ENCODE measurements around the gene ACTN4. TPM values are rescaled to one million over a fixed set of nuclear protein-coding genes. Genes with fewer than 3 reads are reported as not detected.

The ACTN4 gene
- total and polyA plus RNA-seq, 2 experiments from 2014 or later = 68.9 to 427 TPM

DNA sequence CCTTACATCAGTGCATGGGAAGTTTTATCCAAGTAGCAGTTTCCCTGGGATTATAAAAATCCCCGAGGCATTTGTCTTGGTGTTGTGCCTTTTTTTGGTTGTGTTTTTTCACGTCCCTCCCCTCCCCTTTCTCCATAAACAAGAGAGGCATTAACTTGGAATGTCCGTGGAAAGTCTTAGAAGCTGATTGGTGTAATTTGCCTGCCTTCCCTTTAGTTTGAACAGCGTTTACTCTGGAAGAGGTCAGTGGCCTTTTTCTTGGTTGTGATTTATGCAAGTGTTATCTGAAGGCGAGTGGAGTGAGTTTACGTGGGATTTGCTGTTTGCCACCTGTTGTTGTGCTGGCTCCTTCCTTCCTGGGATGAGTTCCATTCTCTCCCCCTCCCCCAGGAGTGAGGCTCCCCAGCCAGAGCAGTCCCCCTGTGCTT, 7.2 kb downstream of the ACTN4 start:
- Histone ChIP-seq H2AFZ (no peak overlapping the region), H3K4me3 (peak overlapping the region; percentile 32), H3F3A (replicated peaks; ENCODE audit: low read depth) (peaks cover 4% of the 10 kb centered on the region), H3K4me1 (ENCODE audit: insufficient read depth) (peaks cover 99% of the 10 kb centered on the region), H3K27me3 (ENCODE audit: insufficient read depth) (no peaks in the 10 kb centered on the region), H3K36me3 (ENCODE audit: insufficient read depth) (0 out of 2 replicates have a peak, but pooled peaks cover 4% of the 10 kb centered on the region), H3K9me2 (ENCODE audit: insufficient read depth) (no peaks in the 10 kb centered on the region), H4K20me1 (replicated peaks; ENCODE audit: insufficient read depth) (peaks cover 83% of the 10 kb centered on the region), H3K27ac (ENCODE audit: low read depth) (peak overlapping the region; percentile 57; the same call in 1 of the 2 replicates), H3K79me2 (replicated peaks; ENCODE audit: insufficient read depth) (peaks cover 100% of the 10 kb centered on the region), H3K4me2 (peak overlapping the region; percentile 100)
- Mint-ChIP-seq H3K27ac (peak overlapping the region; percentile 89), H3K36me3 (ENCODE audit: low read depth) (peaks cover 34% of the 10 kb centered on the region), H3K4me3 (peak overlapping the region; percentile 43), H3K4me1 (peaks cover 95% of the 10 kb centered on the region), H3K27me3 (ENCODE audit: insufficient read depth, low read depth, poor library complexity) (peaks cover 14% of the 10 kb centered on the region), H3K9me3 (no peaks in the 10 kb centered on the region)
- TF ChIP-seq, protein P1, sequence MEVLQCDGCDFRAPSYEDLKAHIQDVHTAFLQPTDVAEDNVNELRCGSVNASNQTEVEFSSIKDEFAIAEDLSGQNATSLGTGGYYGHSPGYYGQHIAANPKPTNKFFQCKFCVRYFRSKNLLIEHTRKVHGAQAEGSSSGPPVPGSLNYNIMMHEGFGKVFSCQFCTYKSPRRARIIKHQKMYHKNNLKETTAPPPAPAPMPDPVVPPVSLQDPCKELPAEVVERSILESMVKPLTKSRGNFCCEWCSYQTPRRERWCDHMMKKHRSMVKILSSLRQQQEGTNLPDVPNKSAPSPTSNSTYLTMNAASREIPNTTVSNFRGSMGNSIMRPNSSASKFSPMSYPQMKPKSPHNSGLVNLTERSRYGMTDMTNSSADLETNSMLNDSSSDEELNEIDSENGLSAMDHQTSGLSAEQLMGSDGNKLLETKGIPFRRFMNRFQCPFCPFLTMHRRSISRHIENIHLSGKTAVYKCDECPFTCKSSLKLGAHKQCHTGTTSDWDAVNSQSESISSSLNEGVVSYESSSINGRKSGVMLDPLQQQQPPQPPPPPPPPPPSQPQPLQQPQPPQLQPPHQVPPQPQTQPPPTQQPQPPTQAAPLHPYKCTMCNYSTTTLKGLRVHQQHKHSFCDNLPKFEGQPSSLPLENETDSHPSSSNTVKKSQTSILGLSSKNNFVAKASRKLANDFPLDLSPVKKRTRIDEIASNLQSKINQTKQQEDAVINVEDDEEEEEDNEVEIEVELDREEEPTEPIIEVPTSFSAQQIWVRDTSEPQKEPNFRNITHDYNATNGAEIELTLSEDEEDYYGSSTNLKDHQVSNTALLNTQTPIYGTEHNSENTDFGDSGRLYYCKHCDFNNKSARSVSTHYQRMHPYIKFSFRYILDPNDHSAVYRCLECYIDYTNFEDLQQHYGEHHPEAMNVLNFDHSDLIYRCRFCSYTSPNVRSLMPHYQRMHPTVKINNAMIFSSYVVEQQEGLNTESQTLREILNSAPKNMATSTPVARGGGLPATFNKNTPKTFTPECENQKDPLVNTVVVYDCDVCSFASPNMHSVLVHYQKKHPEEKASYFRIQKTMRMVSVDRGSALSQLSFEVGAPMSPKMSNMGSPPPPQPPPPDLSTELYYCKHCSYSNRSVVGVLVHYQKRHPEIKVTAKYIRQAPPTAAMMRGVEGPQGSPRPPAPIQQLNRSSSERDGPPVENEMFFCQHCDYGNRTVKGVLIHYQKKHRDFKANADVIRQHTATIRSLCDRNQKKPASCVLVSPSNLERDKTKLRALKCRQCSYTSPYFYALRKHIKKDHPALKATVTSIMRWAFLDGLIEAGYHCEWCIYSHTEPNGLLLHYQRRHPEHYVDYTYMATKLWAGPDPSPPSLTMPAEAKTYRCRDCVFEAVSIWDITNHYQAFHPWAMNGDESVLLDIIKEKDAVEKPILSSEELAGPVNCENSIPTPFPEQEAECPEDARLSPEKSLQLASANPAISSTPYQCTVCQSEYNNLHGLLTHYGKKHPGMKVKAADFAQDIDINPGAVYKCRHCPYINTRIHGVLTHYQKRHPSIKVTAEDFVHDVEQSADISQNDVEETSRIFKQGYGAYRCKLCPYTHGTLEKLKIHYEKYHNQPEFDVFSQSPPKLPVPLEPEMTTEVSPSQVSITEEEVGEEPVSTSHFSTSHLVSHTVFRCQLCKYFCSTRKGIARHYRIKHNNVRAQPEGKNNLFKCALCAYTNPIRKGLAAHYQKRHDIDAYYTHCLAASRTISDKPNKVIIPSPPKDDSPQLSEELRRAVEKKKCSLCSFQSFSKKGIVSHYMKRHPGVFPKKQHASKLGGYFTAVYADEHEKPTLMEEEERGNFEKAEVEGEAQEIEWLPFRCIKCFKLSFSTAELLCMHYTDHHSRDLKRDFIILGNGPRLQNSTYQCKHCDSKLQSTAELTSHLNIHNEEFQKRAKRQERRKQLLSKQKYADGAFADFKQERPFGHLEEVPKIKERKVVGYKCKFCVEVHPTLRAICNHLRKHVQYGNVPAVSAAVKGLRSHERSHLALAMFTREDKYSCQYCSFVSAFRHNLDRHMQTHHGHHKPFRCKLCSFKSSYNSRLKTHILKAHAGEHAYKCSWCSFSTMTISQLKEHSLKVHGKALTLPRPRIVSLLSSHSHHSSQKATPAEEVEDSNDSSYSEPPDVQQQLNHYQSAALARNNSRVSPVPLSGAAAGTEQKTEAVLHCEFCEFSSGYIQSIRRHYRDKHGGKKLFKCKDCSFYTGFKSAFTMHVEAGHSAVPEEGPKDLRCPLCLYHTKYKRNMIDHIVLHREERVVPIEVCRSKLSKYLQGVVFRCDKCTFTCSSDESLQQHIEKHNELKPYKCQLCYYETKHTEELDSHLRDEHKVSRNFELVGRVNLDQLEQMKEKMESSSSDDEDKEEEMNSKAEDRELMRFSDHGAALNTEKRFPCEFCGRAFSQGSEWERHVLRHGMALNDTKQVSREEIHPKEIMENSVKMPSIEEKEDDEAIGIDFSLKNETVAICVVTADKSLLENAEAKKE (CRISPR knock-in tag; IDR thresholded peaks at IDR 0.05) = no peak
- TF ChIP-seq, protein P2, sequence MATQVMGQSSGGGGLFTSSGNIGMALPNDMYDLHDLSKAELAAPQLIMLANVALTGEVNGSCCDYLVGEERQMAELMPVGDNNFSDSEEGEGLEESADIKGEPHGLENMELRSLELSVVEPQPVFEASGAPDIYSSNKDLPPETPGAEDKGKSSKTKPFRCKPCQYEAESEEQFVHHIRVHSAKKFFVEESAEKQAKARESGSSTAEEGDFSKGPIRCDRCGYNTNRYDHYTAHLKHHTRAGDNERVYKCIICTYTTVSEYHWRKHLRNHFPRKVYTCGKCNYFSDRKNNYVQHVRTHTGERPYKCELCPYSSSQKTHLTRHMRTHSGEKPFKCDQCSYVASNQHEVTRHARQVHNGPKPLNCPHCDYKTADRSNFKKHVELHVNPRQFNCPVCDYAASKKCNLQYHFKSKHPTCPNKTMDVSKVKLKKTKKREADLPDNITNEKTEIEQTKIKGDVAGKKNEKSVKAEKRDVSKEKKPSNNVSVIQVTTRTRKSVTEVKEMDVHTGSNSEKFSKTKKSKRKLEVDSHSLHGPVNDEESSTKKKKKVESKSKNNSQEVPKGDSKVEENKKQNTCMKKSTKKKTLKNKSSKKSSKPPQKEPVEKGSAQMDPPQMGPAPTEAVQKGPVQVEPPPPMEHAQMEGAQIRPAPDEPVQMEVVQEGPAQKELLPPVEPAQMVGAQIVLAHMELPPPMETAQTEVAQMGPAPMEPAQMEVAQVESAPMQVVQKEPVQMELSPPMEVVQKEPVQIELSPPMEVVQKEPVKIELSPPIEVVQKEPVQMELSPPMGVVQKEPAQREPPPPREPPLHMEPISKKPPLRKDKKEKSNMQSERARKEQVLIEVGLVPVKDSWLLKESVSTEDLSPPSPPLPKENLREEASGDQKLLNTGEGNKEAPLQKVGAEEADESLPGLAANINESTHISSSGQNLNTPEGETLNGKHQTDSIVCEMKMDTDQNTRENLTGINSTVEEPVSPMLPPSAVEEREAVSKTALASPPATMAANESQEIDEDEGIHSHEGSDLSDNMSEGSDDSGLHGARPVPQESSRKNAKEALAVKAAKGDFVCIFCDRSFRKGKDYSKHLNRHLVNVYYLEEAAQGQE (IDR thresholded peaks at IDR 0.05; ENCODE audit: unreplicated experiment) = no peak
- TF ChIP-seq STAT1 (IDR thresholded peaks at IDR 0.05; ENCODE audit: unreplicated experiment) (no peak), EZH2phosphoT487 (IDR thresholded peaks at IDR 0.05; ENCODE audit: unreplicated experiment) (no peak)
- no peak for DNase-seq (ENCODE audit: low spot score)
- ATAC-seq = peak; percentile 14; the same call in 2 of the 3 replicates

Data from GM23338 (cell line).